A673 (cell line): ENCODE data around the gene NTF3. TPM values are rescaled to one million over a fixed set of nuclear protein-coding genes. Genes with fewer than 3 reads are reported as not detected.

ENCODE experiments used
- BruUV-seq: library from RNA; stranded (reverse); fragments of 400-500 nt; replicated peaks from 2 replicates; lab custom pipeline; 2021; lab: Mats Ljungman, UMichigan
- CTCF ChIA-PET: fragments of 300-600 bp; sonication (Branson Sonifier 250); formaldehyde crosslinking; loops from one replicate; lab custom pipeline; 2022; ENCODE audit warnings: antibody characterized with exemption; lab: Charles Lee
- POLR2A ChIA-PET: fragments of 300-600 bp; sonication (Branson Sonifier 250); formaldehyde crosslinking; loops from one replicate; lab custom pipeline; 2022; ENCODE audit warnings: antibody characterized with exemption; ENCODE audit not compliant: low non-redundant PET; lab: Charles Lee
- DNase-seq: peaks from one replicate; pipeline ENCODE4 v3.0.0-alpha.2; 2015; ENCODE audit warnings: low spot score
- H3K27ac ChIP-seq: fragments of 200-600 bp; sonication (generic); 2 replicates; pipeline ENCODE4 v1.5.1; 2016; ENCODE audit warnings: mixed run types, low read depth, mild to moderate bottlenecking, mixed read lengths, antibody characterized with exemption, low read length; ENCODE audit not compliant: poor library complexity, severe bottlenecking
- H3K27me3 ChIP-seq: fragments of 200-600 bp; sonication (generic); replicated peaks from 2 replicates; pipeline ENCODE4 v1.6.1; 2017; ENCODE audit warnings: mixed run types, low read depth, mild to moderate bottlenecking, mixed read lengths, antibody characterized with exemption, low read length; ENCODE audit not compliant: insufficient read depth, poor library complexity
- H3K36me3 ChIP-seq: fragments of 200-600 bp; sonication (generic); 2 replicates; pipeline ENCODE4 v1.6.1; 2016; ENCODE audit warnings: mixed run types, mild to moderate bottlenecking, mixed read lengths, antibody characterized with exemption, low read length; ENCODE audit not compliant: insufficient read depth, poor library complexity, severe bottlenecking
- H3K4me1 ChIP-seq: fragments of 200-600 bp; sonication (generic); 2 replicates; pipeline ENCODE4 v1.6.1; 2017; ENCODE audit warnings: mixed run types, mild to moderate bottlenecking, mixed read lengths, antibody characterized with exemption, low read length; ENCODE audit not compliant: insufficient read depth, poor library complexity, severe bottlenecking
- H3K4me3 ChIP-seq: fragments of 200-600 bp; sonication (generic); 2 replicates; pipeline ENCODE4 v1.5.1; 2016; ENCODE audit warnings: low read depth, mixed run types, mild to moderate bottlenecking, mixed read lengths, low read length; ENCODE audit not compliant: poor library complexity, severe bottlenecking
- H3K9me3 ChIP-seq: fragments of 200-600 bp; sonication (generic); 2 replicates; pipeline ENCODE4 v1.6.1; 2016; ENCODE audit warnings: mixed run types, low read depth, mild to moderate bottlenecking, mixed read lengths, antibody characterized with exemption, low read length; ENCODE audit not compliant: poor library complexity, severe bottlenecking
- CTCF ChIP-seq: fragments of 300-800, 200-600 bp; sonication (generic); conservative IDR thresholded peaks from 2 replicates; pipeline ENCODE4 v1.5.1; 2017; ENCODE audit warnings: low read depth, mild to moderate bottlenecking, antibody characterized with exemption, low read length, moderate library complexity, mixed read lengths
- EZH2 ChIP-seq: fragments of 200-600 bp; sonication (generic); IDR thresholded peaks from 2 replicates; pipeline ENCODE4 v1.6.1; 2017; ENCODE audit warnings: borderline replicate concordance, low read depth, mild to moderate bottlenecking, mixed read lengths, antibody characterized with exemption, low read length; ENCODE audit not compliant: poor library complexity, severe bottlenecking
- intact Hi-C: fragments of 100-400 bp; cut with micrococcal nuclease; formaldehyde crosslinking; loops from one replicate; pipeline ENCODE4 v1.10.0; 2022; ENCODE audit not compliant: unreplicated experiment
- total RNA-seq: library from RNA; stranded (reverse); gene quantifications from 2 replicates; pipeline ENCODE4 v1.2.3, GENCODE V29; 2021

Gene NTF3
- total RNA-seq, 1 experiment from 2014 or later, result not detected

GRCh38 chr12:5505751-5506150 lies 73.8 kb downstream of the NTF3 start:
- DNase-seq, result no peak
- CTCF ChIA-PET, result no interaction called here
- Histone ChIP-seq H3K4me1 (no peaks in the 10 kb centered on the region), H3K27ac (no peak overlapping the region), H3K4me3 (no peak overlapping the region), H3K36me3 (no peaks in the 10 kb centered on the region), H3K27me3 (peaks cover 15% of the 10 kb centered on the region), H3K9me3 (no peaks in the 10 kb centered on the region)
- POLR2A ChIA-PET, result no interaction called here
- TF ChIP-seq EZH2 (no peak), CTCF (no peak)
- intact Hi-C loops, result no loop called here
- BruUV-seq, result no TSS peak

GRCh38 chr12:5506295-5506694 lies 74.4 kb downstream of the NTF3 start:
- H3K4me1 ChIP-seq, result no peaks in the 10 kb centered on the region
- ChIA-PET POLR2A (no interaction called here), CTCF (no interaction called here)
- no peak for DNase-seq
- H3K27me3 ChIP-seq, result peaks cover 15% of the 10 kb centered on the region
- H3K36me3 ChIP-seq, result no peaks in the 10 kb centered on the region
- TF ChIP-seq EZH2 (no peak), CTCF (no peak)
- no peaks in the 10 kb centered on the region for H3K9me3 ChIP-seq
- H3K27ac ChIP-seq, result no peak overlapping the region
- H3K4me3 ChIP-seq, result no peak overlapping the region
- BruUV-seq, result no TSS peak
- intact Hi-C loops, result no loop called here

- POLR2A ChIA-PET, result no interaction called here
- no peak for TF ChIP-seq EZH2
- TF ChIP-seq CTCF, result no peak
- CTCF ChIA-PET, result no interaction called here
These were observed 74.9 kb downstream of the NTF3 start for GRCh38 chr12:5506821-5507231.

More at GRCh38 chr12:5506821-5507231, 74.9 kb downstream of the NTF3 start:
- H3K27ac ChIP-seq, result no peak overlapping the region
- H3K27me3 ChIP-seq, result peaks cover 17% of the 10 kb centered on the region
- H3K4me1 ChIP-seq, result no peaks in the 10 kb centered on the region
- H3K9me3 ChIP-seq, result no peaks in the 10 kb centered on the region
- intact Hi-C loops, result no loop called here
- BruUV-seq, result no TSS peak
- no peaks in the 10 kb centered on the region for H3K36me3 ChIP-seq
- DNase-seq, result no peak
- no peak overlapping the region for H3K4me3 ChIP-seq
